DMS79 (cell line): ENCODE measurements around the gene FAM53B.

ENCODE experiments used
- DNase-seq: peaks from one replicate; lab custom pipeline; 2025; lab: John Stamatoyannopoulos, UW

FAM53B gene

DNA sequence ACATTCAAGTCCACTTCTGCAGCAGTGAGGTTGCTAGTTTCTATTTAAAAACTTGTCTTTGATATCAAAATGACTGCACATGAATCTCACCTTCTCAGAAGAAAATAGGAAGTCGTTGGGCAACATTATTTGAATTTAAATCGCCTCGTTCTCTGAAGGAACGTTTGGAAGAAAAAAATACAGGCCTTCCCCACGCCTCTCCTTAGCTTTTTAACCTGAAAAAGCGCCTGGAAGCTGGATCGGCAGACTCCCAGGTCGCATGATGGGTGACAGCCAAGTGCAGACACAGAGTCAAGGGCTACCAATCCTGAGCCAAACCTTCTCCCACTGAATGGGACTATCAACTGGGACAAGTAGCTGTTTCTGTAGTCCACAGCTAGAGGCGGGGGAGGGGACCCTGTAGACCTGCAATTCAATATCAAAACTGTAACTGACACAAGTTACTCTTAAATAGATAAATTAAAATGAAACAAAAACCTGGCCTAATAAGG lies 2.2 kb downstream of the FAM53B start:
- DNase-seq: peak; percentile 15

- DNase-seq: peak; percentile 51
These were observed 2.8 kb downstream of the FAM53B start for GRCh38 chr10:124741281-124741921.

GRCh38 chr10:124740369-124741280 lies 3.6 kb downstream of the FAM53B start:
- DNase-seq: no peak

DNA sequence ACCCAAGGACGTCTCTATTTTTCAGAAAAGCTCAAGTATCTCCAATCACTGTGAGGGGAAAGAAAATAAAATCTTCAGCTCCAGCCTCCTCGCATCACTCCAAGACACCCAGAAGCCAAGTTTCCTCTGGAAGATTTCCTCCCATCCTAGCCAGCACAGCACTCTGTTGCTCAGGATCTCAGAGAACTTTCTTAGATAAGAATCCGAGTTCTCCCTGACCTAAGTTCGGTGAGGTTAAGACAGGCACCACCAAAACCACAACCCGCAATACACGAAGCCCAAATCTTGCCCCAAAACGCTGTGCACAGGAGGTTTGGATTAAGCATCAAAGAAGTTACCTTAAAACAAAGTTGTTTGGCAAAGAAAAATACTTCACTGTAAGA lies 4.2 kb downstream of the FAM53B start:
- no peak for DNase-seq

DNA sequence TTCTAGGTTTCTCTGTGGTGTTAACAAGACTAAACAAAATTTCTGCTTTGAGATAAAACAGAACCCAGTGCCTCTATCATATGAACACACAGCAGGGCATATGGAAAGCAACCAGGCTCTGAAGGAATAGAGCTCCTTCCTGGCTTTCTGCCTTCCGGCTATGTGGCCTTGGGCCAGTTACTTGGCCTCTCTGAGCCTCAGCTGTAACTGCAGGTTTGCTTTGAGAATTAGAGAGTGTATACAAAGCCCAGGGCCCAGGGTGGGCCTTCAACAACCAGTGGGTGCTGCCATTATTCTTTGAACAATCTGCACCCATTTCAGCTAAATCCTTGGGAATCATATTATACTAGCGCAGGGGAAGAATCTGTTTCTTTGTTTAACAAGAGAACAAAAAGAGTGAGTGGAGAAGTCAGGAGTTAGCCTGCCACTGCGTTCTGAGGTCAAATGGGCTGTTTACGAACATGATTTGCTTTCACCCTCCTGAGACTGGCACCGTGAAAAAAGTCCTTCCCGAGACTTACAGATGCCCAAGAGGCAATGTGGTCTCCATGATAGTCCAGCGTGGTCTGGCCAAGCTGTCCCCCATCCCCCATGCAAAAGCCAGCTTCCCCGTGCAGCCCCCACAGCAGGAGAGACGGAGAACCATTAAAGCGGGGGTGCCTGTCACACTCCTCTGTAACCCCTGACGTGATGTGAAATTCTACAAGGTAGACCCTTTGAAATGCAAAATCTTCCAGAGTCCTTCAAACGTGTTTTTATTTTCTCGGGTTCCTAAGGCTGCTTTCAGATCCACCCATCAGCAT lies 4.9 kb downstream of the FAM53B start:
- no peak for DNase-seq

- DNase-seq: no peak
These were observed 5.7 kb downstream of the FAM53B start for GRCh38 chr10:124738441-124738840.

DNA sequence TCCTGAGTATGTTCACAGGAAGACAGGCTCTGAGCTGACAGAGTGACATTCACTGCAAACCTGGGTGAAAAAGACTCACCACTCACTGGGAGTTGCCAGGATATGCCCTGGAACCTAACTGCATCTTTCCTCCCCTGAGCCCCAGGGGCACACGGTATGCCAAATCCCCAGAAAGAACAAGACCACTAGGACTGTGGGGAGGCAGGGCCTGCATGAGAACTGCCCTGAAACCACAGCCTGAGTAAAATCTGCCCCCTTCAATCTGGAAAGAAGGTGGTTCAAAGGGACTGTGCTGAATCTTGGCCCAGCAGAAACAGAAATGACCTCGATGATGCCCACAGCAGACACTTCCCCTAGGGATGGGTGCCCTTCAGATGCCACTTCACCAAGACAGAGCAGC lies 6.5 kb downstream of the FAM53B start:
- DNase-seq: no peak

DNA sequence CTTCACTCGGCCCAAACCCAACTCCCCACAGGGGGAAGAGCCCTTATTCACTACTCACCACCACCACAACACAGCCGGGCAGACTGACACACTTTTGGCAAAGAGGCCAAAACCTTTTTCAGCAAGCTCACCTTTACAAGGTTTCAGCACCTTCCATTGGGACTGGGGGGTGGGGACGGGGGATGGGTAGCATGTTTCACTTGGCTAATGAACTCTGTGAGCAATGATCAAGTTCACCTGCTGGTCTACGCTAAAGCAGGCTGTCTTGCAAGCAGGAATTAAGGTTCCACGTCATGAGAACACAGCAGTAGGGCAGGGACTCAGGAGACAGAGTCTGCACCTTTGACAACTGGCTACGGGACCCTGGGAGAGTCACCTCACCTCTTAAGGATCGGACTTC lies 7.0 kb downstream of the FAM53B start:
- no peak for DNase-seq

DNA sequence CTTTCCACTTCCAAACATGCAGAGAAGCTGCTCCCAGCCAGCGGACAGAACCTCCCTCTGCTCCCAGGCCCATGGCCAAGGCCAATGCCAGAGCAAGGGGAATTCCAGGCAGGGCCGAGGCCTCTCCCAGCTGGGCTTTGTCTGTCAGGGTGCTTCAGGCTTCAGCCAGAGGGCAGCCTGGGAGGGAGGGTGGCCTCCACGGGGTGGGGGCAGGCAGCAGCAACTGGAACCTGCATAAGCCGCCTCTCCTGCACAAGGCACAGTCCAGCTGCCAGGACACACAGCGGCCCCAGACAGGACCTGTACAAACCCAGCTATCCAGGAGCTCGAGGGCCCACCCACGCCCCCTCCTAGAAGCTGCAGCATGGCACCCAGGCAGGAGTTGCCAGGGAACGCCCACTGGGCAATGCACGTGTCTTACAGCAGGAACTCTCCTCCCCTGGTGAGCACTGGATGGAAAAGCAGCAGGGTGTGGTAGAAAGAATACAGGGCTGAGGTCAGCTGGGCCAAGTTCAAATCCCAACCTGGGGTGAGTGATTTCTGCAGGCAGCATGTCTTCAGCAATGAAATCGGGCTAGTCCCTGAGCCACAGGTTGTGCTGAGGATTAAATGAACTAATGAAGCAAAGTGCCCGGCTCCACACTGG lies 7.6 kb downstream of the FAM53B start:
- DNase-seq: no peak

- DNase-seq: no peak
These were observed 8.5 kb downstream of the FAM53B start for GRCh38 chr10:124735491-124736286.

DNA sequence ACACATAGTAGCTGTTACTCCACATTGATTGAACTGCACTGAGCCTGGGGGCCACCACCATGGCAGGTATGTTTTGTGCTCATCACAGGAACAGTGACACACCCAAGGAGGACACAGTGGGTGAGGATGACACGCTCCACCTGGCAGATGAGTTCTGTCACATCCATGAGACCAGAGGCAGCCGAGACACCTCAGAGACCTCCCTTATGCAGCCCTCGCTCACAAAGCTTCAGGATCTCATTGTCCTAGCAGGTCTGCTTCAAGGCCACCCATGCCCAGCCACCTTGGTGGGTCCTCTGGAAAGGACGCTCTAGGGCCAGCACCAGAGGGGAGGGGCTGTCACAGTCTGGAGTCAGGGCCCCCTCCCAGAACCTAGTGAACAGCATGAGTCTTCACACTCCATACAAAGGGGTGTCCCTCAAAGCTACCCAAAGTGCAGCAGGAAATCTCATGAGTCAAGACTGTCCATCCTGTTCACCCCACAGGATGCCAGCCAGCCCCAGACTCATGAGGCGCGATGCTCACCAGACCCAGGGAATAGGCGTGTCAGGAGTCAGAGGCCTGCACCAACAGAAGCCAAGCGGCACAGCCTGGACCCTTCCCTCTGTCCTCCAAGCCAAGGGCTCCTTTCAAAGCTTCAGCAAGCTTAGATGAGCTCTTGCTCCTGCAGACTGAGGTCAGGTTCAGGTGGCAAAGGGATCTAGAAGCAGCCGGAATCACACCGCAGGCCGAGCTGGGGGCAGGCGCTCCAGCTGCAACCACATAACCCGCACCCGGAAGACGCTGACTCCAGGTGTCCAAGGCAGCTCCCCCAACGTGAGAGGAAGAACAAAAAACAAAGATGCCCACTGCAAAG lies 9.6 kb downstream of the FAM53B start:
- no peak for DNase-seq

DNA sequence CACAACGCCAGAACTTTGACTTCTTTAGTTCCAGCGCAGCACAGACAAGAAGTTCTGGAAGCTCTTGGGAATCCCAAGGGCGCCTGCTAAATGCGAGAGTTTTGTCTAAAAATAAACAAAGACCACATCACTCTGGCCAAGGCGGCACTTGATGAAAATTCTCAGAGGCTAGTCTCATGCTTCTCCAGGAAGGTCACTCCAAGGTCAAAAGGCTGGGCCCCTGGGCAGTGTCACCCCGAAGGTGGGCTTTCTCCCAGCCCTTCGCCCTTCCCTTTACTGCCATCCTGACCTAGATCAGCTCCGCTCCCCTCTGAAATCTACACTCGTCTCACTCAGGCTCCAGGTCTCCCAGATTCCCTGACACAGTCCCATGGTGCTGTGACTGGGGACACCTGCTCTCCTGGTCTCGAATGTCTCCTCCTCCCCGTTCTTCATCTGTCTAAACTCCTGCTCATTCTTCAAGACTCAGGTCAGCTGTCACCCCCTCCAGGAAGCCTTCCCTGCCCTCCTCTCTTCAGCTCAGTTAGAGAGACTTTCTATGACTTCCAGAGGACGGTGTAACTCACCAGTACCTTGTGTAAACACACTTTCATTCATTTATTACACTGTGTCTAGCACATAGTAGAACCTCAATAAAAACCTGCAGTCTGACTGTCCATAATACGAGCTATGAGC lies 10.5 kb downstream of the FAM53B start:
- DNase-seq: no peak

DNA sequence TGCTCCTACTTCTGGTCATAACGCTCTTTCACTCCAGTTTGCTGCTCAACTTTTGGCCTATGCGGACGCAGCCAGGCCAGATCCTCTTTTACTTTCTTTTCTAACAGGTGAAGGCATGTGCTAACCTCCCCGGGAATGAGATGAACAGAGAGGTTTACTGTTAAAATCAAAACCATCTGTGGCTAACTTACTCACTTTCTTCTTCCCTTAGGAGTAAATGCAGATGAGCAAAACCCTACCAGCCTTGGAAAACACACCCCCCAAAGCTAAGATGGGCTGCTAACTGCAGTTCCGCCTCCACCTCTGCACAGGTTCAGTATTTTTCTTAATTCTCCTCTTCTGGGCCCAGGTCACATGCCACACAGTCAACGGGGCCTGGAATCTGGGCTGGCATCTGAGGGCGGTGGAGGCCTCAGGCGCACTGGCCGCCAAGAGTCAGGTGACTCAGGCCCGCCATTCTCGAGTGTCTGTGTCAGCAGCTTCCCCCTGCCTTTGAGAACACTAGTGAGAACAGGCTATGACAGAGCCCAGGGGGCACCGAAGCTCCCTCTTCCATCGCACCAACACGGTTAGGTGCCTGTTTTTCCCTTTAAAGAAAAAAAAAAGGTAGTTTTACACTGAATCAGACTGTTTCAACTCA lies 11.1 kb downstream of the FAM53B start:
- no peak for DNase-seq

- DNase-seq: no peak
These were observed 12.6 kb downstream of the FAM53B start for GRCh38 chr10:124731551-124731950.

- DNase-seq: no peak
These were observed 13.4 kb downstream of the FAM53B start for GRCh38 chr10:124730790-124731189.

- DNase-seq: no peak
These were observed 15.1 kb downstream of the FAM53B start for GRCh38 chr10:124728830-124729661.

GRCh38 chr10:124728071-124728829 lies 15.9 kb downstream of the FAM53B start:
- no peak for DNase-seq
